Measurements from ENCODE around the gene SPATA19.

Gene SPATA19

GRCh38 chr11:133817449-133817848 is 27.9 kb downstream of the SPATA19 start:
- DNase-seq: no peak

GRCh38 chr11:133816146-133816870 is 29.0 kb downstream of the SPATA19 start:
- DNase-seq: no peak

- no peak for DNase-seq
Observed at GRCh38 chr11:133815636-133816035, 29.7 kb downstream of the SPATA19 start.

DNA sequence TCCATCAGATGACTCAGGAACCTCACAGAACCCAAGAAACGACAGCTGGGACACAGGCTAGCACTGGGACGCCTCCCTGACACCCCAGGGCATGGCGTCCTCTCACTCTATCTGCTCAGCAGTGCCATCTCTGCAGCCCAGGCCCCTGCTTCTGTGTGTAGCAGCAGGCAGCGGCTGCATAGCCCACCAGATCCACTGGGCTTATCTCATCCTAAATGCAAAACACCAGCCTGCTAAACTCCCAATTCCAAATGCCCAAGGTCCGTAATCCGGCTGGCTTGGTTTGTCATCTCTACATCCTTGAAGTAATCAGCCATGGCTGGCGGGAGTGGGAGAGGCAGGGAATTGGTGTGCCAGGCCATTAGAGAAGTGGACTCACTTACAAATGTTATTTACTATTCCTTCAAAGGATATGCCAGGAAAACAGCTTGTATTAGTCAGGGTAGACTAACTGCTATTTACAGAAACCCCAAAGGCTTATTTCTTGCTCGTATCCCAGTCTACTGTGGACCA is 30.7 kb downstream of the SPATA19 start:
- DNase-seq: no peak

DNA sequence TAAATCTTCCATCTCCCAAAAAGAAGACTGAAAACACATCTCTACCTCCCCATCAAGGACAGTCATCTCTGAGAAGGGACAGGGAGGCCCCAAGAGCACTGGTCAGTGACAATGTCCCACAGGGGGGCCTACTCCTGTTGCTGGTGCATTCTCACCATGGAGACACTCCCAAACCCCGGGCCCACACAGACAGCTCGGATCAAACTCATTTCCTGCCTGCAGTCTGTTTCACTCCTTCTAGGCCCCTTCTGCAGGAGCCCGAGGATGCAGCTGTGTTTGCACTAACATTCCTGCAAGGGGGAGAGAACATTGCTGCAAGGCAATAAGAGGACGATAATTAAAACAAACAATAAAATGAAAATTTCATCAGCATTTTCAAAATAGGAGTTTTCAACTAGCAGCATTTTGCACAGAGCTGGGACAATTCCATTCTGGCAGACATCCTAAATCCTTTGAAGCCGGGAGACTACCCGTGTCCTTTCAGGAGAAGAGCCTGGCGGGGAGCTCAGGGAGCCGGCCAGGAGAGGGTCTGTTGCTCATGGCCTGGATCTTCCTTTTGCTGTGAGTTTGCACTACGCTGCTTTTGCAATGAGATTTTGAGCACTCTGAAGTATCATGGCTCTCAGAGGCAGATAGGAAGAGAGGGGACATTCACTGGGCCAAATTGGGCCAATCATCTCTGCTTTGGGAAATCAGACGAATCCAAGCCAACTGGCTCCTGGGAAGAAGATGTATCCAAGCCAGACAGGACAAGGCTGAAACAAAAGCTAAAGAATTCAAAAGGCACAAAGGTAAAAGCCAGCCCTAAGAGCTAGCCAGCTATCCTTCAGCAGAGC is 33.2 kb downstream of the SPATA19 start:
- no peak for DNase-seq

- no peak for DNase-seq
Observed at GRCh38 chr11:133810766-133811165, 34.5 kb downstream of the SPATA19 start.

DNA sequence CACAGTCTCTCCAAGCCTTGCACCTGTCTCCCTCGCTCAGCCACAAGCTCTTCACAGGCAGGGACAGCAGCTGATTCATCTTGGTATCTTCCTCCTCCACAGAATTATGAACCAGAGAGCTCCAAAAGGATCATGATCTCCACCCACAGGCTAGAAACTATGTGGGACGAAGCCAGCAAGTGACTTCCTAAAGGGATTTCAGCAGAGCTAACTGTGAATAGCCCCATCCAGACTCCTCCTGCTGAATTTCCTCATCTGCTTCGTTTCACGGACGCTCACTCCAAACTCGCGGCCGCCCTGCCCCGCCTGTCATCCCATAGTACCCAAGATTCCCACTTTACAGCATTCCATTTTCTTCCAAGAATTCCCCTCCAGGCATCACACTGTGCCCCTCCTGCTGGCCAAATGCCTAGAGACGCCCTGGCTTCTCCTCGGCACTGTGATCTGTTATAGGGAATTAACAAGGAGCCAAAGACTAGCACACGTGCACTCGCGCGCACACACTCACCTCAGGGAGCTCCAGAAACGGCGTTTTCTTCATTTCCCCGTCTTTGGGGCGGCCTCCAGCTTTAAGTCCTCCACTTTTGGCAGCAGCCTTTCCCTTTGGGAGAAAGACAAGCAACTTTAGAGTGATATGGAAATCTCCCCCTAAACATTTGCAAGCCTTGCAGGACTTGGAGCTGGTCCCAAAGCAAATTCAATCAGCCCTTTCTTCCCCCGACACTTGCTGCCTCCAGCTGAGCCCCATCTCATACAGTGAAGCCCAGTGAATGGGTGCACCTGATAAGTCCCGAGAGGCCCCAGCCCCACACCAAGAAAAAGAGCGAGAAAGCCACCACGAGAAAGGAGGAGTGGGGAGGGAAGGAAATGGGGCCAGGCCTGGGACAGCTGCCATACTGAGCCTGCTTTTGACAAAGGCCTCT is 35.5 kb downstream of the SPATA19 start:
- no peak for DNase-seq

DNA sequence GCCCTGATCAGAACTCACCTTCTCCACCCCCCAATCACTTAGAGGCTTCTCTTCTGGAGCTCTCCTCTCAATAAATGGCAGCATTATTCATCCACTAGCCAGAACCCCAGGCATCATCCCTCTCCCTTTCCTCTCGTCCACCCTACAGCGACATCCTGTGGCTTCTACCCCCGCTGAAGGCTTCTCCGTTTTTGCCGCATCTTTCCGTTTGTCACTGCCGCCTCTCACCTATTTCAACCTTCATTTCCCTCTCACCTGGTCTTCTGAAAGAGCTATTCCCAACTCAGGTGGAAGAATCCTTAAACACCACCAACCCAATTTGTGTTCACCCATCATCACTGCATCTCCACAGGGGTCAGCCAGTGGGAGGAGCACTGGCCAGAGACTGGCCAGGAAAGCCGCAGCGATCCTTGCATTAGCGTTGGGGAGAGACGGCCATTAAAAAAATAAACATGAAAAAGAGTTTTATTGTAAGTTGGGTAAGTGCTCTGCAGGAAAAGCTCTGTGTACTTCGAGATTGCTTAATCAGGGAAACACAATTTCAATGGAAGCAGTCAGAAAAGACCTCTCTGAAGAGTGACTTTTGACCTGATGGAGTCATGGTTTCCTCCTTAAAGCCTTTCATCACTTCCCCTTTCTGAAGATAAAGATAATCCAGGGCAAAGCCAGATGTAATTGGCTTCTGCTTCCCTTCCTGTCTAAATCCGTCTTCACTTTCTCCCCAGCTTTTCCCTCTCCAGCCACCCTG is 36.7 kb downstream of the SPATA19 start:
- no peak for DNase-seq

DNA sequence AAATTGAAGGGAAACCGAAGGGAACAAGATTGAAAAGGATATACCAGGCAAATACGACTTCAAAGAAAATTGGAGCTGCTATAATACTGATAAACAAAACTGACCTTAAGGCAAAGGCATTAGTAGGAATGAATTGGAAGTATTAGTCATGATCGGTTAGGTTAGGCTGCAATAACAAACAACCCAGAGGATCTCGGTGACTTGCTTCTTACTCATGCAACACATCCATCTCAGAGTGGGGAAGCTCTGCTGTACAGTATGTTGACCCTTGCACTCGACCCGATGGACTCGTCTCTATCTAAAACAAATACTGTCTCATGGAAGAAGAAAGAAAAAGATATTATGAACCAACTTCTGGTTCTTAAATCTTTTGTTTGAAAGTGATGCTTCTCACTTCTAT is 42.3 kb downstream of the SPATA19 start:
- no peak for DNase-seq

- no peak for DNase-seq
Observed at GRCh38 chr11:133801356-133801755, 44.0 kb downstream of the SPATA19 start.

- DNase-seq: no peak
Observed at GRCh38 chr11:133800666-133801065, 44.6 kb downstream of the SPATA19 start.

GRCh38 chr11:133797554-133797953 is 47.8 kb downstream of the SPATA19 start:
- DNase-seq: no peak

DNA sequence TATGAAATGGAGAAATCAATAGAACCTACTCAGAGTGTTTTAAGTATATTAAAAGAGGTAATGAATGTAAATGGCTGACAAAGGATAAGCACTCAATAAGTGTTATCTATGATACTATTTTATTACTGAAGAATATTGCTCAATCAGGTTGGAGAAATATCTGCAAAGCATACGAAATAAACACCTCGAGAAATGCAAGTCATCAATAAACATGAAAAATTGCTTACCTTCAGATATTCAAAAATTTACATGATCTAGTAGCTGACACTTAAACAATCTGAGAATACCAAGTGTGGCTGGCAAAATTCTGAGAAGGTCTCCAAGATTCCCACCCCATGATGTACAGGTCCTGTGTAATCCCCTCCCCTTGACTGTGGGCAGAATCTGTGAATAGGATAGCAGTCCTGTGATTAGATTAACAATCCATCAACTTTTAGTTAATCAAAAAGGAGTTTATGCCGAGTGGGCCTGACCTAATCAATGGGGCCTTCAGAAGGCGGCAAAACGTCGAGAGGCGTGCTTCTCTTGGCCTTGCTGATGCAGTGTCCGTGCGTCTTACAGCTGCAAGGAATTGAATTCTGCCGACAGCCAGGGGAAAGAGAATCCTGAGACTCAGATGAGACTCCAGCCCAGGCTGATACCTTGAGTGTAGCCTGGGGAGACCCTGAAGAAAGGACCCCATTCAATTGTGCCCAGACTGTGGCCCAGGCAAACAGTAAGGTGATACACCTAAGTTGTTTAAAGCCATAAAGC is 49.1 kb downstream of the SPATA19 start:
- no peak for DNase-seq

- no peak for DNase-seq
Observed at GRCh38 chr11:133795088-133795487, 50.2 kb downstream of the SPATA19 start.

- no peak for DNase-seq
Observed at GRCh38 chr11:133794205-133794604, 51.1 kb downstream of the SPATA19 start.

- no peak for DNase-seq
Observed at GRCh38 chr11:133793271-133794035, 51.9 kb downstream of the SPATA19 start.

GRCh38 chr11:133790995-133791394 is 54.3 kb downstream of the SPATA19 start:
- DNase-seq: no peak

Measured in NCI-H1048 (cell line).